HUES64 (cell line): ENCODE results near the gene PRM3.

ENCODE experiments used
- H3K27ac ChIP-seq: 2 replicates; pipeline ENCODE4 v1.7.0; 2013; ENCODE audit warnings: low read depth, low read length, inconsistent platforms
- H3K27me3 ChIP-seq: 2 replicates; pipeline ENCODE4 v1.6.1; 2013; ENCODE audit warnings: mild to moderate bottlenecking, low read length; ENCODE audit not compliant: insufficient read depth
- H3K36me3 ChIP-seq: 2 replicates; pipeline ENCODE4 v1.6.1; 2013; ENCODE audit warnings: mild to moderate bottlenecking, low read length; ENCODE audit not compliant: insufficient read depth
- H3K4me1 ChIP-seq: 2 replicates; pipeline ENCODE4 v1.6.1; 2013; ENCODE audit warnings: mild to moderate bottlenecking, low read length, moderate library complexity; ENCODE audit not compliant: insufficient read depth
- H3K4me3 ChIP-seq: 2 replicates; pipeline ENCODE4 v1.5.1; 2013; ENCODE audit warnings: mild to moderate bottlenecking, low read length, moderate library complexity
- H3K9ac ChIP-seq: 2 replicates; pipeline ENCODE4 v1.6.1; 2013; ENCODE audit warnings: mild to moderate bottlenecking, low read depth, low read length
- H3K9me3 ChIP-seq: 2 replicates; pipeline ENCODE4 v1.6.1; 2013; ENCODE audit warnings: low read depth, low read length; ENCODE audit not compliant: insufficient read depth
- WGBS: fragments of 150-250, 120-280 bp; methylation state at CpG from one replicate; pipeline ENCODE4 v1.1.7; 2013; ENCODE audit warnings: missing lambda C conversion rate; 5-methylcytosine and 5-hydroxymethylcytosine counted together

Gene PRM3

GRCh38 chr16:11245222-11245737, 28.1 kb downstream of the PRM3 start:
- Histone ChIP-seq H3K9ac (no peak overlapping the region), H3K4me3 (no peak overlapping the region), H3K27me3 (no peaks in the 10 kb centered on the region), H3K36me3 (no peaks in the 10 kb centered on the region), H3K4me1 (no peaks in the 10 kb centered on the region), H3K27ac (no peak overlapping the region), H3K9me3 (no peaks in the 10 kb centered on the region)
- WGBS = 84% methylated on average over 5 of the region's 5 CpGs

GRCh38 chr16:11242658-11243057, 30.8 kb downstream of the PRM3 start:
- Histone ChIP-seq H3K9me3 (no peaks in the 10 kb centered on the region), H3K36me3 (no peaks in the 10 kb centered on the region), H3K4me1 (no peaks in the 10 kb centered on the region), H3K9ac (no peak overlapping the region), H3K4me3 (no peak overlapping the region), H3K27ac (no peak overlapping the region), H3K27me3 (no peaks in the 10 kb centered on the region)
- WGBS = 88% methylated on average over 12 of the region's 12 CpGs

DNA sequence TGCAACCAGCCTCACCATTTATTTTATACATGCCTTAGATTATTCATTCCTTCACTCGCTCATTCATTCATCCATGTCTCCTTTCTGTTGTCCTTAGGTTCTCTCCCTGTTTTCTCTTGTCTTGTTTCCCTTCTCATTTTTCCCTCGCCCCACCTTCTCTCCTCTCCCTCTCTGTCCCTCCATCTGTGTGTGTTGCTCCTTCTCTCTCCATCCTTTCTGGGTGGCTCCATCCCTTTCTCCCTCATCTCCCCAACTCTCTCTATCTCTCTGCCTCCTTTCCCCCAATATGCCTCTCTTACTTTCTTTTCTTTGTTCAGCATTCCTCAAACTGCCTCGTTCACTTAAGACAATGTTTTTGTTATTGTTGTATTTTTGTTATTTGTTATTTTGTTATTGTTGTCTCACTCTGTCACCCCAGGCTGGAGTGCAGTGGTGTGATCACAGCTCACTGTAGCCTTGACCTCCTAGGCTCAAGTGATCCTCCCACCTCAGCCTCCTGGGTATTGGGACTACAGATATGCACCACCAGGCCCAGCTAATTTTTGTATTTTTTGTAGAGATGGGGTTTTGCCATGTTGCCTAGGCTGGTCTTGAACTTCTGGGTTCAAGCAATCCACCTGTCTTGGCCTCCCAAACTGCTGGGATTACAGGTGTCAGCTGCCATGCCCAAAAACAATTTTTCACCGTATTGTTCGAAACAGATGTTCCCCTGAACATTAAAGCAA, 31.8 kb downstream of the PRM3 start:
- WGBS = 95% methylated on average over 4 of the region's 5 CpGs
- Histone ChIP-seq H3K27ac (no peak overlapping the region), H3K27me3 (no peaks in the 10 kb centered on the region), H3K9me3 (no peaks in the 10 kb centered on the region), H3K4me1 (no peaks in the 10 kb centered on the region), H3K4me3 (no peak overlapping the region), H3K36me3 (no peaks in the 10 kb centered on the region), H3K9ac (no peak overlapping the region)

DNA sequence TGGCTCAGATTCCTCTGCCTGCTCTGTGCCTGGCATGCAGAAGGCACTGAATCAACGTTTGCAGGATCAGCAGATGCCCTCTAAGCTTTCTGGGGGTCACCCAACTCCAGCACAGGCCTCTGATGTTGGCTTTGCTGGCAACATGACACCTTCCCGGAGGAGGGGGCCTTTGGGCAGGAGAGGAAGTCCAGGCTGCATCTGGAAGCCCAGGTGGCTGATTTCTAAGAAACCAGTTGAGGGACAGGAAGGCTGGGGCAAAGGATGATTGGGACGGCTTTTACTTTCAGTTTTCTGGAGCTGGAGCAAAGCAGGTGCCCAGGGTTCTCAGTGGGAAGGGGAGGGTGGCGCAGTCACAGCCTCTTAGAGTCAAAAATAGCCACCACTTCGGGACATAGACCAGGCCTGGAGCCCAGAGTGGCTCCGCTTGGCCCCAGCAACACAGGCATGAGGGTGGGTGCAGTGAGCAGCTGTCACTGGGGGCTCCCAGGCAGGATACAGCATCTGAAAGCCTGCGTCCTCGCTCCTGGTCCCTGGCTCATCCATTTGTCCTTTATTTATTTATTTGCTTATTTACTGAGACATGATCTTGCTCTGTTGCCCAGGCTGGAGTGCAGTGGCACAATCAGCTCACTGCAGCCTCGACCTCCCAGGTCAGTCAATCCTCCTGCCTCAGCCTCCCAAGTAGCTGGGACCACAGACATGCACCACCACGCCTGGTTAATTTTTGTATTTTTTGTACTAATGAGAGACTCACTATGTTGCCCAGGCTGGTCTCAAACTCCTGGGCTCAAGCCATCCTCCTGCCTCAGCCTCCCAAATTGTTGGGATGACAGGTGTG, 32.6 kb downstream of the PRM3 start:
- no peaks in the 10 kb centered on the region for H3K27me3 ChIP-seq
- H3K9ac ChIP-seq = no peak overlapping the region
- H3K27ac ChIP-seq = no peak overlapping the region
- H3K9me3 ChIP-seq = no peaks in the 10 kb centered on the region
- WGBS = 89% methylated on average over 10 of the region's 10 CpGs
- no peaks in the 10 kb centered on the region for H3K4me1 ChIP-seq
- no peaks in the 10 kb centered on the region for H3K36me3 ChIP-seq
- no peak overlapping the region for H3K4me3 ChIP-seq

DNA sequence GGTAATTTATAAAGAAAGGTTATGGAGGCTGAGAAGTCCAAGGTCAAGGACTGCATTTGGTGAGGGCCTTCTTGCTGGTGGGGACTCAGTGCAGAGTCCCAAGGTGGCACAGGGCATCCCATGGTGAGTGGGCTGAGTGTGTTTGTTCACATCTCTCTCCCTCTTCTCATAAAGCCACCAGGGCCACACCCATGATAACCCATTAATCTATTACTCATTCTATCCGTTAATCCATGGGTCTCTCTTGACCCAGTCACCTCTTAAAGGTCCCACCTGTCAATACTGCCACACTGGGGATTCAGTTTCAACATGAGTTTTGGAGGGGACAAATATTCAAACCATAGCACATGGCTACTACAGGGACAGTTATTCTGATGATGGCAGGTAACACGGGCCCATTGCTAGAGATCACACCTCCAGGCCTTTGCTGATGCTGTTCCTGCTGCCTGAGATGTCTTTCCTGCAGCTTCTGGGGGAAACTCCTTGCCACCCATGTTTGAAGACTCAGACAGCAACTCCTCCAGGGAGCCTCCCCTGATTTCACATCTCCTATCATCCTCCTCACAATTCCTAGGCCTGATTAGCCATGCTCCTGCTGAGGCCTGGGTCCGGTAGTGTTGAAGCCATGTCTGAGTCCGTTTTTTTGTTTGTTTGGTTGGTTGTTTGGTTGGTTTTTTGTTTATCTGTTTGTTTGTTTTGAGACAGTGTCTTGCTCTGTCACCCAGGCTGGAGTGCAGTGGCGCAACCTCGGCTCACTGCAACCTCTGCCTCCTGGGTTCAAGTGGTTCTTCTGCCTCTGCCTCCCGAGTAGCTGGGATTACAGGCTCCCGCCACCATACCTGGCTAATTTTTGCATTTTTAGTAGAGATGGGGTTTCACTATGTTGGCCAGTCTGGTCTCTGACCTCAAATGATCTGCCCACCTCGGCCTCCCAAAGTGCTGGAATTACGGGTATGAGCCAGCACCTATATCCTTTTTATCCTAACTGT, 33.5 kb downstream of the PRM3 start:
- Histone ChIP-seq H3K27me3 (no peaks in the 10 kb centered on the region), H3K9me3 (no peaks in the 10 kb centered on the region), H3K9ac (no peak overlapping the region), H3K36me3 (no peaks in the 10 kb centered on the region), H3K4me1 (no peaks in the 10 kb centered on the region), H3K27ac (no peak overlapping the region), H3K4me3 (no peak overlapping the region)
- 92% methylated on average over 10 of the region's 10 CpGs for WGBS

DNA sequence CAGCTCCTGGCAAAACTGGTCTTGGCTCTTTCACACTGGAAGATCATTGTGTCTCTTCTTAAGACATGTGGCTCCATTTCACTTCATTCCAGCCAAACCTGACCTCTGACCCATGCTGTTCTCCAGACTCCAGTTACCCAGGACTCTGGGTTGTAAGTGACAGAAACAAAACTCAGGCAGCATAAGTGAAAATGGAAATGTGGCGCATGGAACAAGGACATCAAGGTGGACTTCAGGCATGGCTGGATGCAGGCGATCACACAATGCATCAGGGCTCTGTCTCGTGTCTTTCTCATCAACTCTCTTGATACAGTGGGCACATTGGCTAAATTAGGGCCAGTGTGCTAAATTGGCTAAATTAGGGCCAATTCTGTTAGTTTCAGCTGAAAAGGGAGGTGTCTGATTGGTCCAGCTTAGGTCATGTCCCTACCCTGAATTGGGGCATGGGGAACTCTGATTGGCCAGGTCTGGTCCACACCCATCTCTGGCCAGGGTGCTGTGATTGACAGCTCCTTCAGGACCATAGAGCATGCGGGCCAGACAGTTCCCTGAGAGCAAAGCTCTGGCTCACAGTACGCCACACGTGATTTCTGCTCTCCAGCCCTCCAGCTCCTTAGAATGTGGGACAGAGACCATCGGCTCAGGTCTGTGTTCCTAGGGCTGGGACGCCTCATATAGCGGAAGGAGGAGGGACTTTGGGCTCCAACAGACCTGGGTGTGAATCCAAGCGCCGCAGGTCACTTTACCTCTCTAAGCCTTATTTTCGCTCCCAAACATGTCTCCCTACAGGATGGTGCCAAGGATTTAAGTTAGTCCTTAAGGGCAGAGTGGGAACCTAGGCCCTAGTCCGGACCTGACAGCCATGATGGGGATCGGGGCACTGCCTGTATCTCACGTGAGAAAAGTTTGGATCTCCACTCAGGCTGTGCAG, 34.9 kb downstream of the PRM3 start:
- Histone ChIP-seq H3K9me3 (no peaks in the 10 kb centered on the region), H3K9ac (no peak overlapping the region), H3K36me3 (no peaks in the 10 kb centered on the region), H3K4me1 (no peaks in the 10 kb centered on the region), H3K27me3 (no peaks in the 10 kb centered on the region), H3K27ac (no peak overlapping the region), H3K4me3 (no peak overlapping the region)
- 92% methylated on average over 15 of the region's 15 CpGs for WGBS

DNA sequence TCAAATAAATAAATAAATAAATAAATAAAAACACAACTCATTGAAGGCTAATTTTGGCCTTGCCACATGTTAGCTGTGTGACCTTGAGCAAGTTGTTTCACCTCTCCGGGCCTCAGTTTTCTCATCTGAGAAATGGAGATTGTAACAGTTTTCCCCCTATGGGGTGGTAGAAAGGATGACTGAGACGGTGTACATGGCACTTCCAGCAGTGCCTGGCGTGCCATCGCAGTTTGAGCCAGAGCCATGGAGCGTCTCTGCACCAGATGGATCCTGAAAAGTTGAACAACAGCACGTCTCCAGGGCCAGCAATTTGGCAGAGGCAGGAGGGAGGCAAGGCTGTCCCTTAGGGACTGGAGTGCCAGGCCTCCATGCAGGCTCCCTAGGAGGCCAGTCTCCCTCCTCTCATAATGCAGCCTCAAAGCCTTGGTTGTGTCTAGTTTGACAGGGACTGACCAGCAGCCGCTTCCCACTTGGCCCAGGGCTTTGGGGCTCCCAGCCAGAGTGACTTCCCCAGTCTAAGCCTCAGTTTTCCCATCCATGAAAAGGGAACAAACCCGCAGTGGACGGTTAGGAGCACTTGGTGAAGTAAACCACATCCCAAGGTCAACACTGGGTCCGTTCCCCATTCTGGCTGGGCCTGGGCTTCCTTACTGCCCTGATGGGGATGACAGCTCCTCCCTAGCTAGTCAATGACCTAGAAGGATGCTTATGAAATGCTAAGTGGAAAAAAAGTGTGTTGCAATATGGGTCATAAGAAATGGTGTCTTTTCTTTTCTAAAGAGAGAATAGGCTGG, 36.8 kb downstream of the PRM3 start:
- Histone ChIP-seq H3K4me3 (no peak overlapping the region), H3K9me3 (no peaks in the 10 kb centered on the region), H3K27ac (no peak overlapping the region), H3K4me1 (no peaks in the 10 kb centered on the region), H3K36me3 (no peaks in the 10 kb centered on the region), H3K27me3 (no peaks in the 10 kb centered on the region), H3K9ac (no peak overlapping the region)
- WGBS = 93% methylated on average over 10 of the region's 10 CpGs

DNA sequence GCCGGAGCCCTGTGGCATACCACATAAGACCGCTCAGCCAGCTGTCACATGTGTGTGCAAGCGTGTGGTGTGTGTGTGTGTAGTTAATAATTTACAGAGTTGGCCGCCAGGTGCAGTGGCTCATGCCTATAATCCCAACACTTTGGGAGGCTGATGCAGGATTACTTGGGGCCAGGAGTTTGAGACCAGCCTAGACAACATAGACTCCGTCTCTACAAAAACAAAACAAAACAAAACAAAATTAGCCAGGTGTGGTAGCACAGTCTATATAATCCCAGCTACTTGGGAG, 37.8 kb downstream of the PRM3 start:
- Histone ChIP-seq H3K27me3 (no peaks in the 10 kb centered on the region), H3K4me1 (no peaks in the 10 kb centered on the region), H3K9ac (no peak overlapping the region), H3K36me3 (no peaks in the 10 kb centered on the region), H3K9me3 (no peaks in the 10 kb centered on the region), H3K4me3 (no peak overlapping the region), H3K27ac (no peak overlapping the region)
- 91% methylated on average over 5 of the region's 5 CpGs for WGBS

GRCh38 chr16:11234884-11235702, 38.3 kb downstream of the PRM3 start:
- WGBS = 94% methylated on average over 13 of the region's 13 CpGs
- Histone ChIP-seq H3K9ac (no peak overlapping the region), H3K27ac (no peak overlapping the region), H3K27me3 (no peaks in the 10 kb centered on the region), H3K36me3 (no peaks in the 10 kb centered on the region), H3K4me3 (no peak overlapping the region), H3K9me3 (no peaks in the 10 kb centered on the region), H3K4me1 (no peaks in the 10 kb centered on the region)
